ENCODE results near the gene KIF18B.

Gene KIF18B

DNA sequence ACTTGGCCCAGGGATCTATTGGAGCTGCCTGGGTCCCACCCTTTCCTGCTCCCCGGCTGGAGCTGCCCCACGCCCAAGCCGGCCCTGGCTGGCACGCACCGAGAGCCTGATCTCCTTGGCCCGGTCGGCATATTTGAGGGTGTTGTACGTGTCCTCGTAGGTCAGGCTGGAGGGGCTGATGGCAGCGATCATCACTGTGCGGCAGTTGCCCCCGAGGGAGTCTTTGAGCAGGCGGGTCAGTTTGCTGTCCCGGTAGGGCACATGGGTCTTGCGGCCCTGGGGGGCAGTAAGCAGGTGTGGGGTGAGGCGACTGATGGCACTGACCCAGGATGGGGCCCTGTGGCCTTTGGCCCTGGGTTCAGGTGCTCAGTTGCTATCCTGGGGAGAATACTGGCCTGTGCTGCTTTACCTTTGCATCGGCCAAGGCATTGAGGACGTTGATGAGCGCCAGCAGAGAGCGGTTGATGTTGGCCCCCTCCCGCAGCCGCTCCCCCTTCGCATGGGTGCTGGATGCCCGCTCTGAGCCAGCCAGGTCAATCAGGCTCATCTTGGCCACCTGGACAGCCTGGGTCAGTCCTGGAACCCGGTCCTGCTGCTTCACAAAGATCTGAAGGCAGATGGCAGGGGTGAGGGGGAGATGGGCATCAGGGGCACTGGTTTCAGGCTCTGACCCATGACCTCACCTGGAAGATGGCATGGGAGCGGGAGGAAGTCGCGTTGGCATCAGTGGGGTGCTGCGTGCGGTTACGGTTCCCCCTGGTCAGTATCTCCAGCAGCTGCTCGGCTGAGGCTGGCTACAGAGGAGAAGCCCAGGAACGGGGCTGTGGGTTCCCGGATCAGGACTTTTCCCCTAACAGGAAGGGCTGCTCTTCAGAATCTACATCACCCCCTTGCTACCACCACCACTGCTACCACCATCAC lies 13.5 kb downstream of the KIF18B start:
- no peak for DNase-seq

- peak; percentile 66 for DNase-seq
Observed at GRCh38 chr17:44932787-44933097, 14.8 kb downstream of the KIF18B start.

DNA sequence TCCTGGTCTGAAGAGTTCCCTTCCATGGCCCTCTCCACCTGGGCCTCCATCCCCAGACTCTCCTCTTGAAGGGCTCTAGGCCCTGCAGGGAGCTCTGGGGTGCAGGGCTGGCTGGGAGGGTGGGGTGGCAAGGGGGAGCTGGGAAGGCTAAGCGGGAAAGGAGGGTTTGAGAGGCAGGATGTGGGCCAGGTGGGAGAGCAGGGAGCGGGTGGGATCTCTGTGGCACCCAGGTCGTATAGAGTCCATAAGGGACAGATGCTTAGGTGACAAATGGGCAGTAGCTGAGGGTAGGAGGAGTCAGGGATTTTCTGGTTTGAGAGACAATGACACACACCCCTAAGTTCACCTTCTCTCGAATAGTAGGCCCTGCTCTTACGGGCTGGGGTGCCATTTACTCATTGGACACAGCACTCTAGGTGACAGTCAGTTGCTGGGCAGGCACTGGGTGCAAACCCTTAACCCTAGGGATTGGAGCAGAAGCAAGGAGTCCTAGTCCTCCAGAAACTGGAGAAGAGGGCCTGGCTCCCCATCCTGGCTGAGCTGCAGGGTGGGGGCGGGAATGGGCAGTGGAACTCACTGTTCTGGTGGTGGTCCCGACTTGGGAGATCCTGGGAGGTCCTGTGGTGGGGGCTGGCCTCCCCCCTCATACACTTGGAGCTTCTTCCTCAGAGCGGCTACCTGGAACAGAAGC lies 15.3 kb downstream of the KIF18B start:
- DNase-seq, result no peak

- no peak for DNase-seq
Observed at GRCh38 chr17:44931376-44931775, 16.2 kb downstream of the KIF18B start.

DNA sequence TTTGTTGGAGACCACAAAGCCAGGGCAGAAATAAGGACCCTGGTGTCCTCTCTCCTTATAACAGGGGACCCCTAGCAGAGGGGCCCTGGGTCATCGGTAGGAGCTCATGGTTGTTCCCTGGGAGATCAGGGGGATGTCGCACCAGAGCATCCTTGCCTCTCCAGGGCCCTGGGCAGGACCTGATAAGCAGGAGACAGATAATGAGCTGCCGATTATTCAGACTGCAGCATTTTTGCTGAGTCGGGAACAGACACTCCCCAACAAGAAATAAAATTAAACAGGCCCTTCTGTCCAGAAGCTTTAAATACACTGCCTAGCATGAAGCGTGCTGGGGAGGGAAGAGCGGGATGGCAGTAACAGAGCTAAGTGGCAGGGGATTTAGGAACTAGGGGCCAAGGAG lies 16.9 kb downstream of the KIF18B start:
- no peak for DNase-seq

- DNase-seq, result no peak
Observed at GRCh38 chr17:44928950-44929720, 18.4 kb downstream of the KIF18B start.

GRCh38 chr17:44928136-44928535 lies 19.4 kb downstream of the KIF18B start:
- DNase-seq, result no peak

- DNase-seq, result no peak
Observed at GRCh38 chr17:44927696-44928095, 19.9 kb downstream of the KIF18B start.

GRCh38 chr17:44926821-44927525 lies 20.6 kb downstream of the KIF18B start:
- DNase-seq, result no peak

DNA sequence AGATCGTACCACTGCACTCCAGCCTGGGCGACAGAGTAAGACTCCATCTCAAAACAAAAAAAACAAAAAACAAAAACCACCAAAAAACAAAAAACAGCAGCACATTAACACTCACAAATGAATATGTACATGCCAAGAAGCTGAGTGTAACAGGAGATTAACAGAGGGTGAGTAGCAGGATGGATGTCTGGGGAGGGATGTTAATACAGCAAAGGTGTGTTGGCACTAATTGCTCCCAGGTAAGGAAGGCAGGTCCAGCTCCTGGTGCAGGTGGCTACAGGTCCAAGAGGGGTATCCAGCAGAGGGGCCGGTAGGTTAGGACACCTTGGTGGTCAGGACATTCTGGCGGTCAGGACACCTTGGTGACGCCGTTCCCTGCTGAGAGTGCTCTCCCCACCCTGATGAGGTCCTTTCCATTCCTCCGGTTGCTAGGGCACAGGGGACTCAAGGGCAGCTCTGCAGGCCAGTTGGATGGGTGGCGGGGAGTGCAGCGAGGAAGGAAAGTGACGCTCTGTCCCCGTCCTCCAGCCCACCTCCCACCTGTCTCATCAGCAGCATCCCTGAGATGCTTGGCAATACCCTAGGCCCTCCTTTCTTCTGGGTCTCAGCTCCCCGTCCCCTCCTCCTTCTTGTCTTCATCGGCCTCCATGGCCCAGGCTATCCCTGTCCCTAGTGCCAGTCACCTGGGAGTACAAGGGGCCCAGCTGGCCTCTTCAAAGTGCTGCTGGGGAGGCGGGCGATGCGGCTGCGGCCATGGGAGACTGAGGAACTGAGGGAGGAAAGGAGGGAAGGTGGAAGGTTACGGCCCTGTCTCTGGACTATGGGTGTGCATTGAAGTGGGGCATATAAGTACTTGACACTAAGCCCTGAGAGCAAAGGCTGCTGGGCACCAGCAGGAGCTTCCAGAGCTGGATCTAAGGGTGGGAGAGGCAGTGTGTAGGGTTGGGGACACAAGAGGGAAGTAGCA lies 21.6 kb downstream of the KIF18B start:
- no peak for DNase-seq

GRCh38 chr17:44924107-44924544 lies 23.4 kb downstream of the KIF18B start:
- DNase-seq, result no peak

DNA sequence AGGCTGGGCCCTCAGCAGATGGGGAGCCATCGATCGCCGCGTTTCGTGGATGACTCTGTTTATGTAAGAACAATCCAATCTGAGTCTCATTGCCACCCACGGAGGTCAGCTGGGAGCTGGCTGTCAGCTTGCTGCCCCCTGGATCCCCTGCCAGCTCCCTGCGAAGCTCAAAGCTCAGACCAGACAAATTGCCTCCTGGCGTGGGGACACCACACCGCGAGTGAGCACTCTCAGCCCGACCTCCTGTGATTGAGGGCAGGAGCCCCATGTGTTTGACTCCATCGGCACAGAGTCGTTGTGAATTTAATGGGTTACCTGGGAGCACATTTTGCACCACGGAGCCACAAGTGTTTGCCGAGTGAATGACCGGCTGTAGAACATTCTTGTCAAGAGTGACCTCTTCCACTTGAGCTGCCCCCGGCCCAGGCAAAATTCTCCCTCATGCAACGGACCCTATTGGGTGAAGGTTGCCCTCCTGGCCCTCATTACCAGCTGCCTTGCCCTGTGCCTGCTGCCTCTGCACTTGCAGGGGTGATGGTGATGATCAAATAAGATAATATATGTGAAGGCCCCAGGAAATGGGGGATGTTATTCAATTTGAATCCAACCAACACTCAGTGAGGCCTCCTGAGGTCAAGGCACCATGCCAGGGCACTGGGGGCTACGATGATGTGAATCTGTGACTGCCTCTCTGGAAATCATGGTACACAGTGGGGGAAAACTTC lies 24.7 kb downstream of the KIF18B start:
- no peak for DNase-seq

DNA sequence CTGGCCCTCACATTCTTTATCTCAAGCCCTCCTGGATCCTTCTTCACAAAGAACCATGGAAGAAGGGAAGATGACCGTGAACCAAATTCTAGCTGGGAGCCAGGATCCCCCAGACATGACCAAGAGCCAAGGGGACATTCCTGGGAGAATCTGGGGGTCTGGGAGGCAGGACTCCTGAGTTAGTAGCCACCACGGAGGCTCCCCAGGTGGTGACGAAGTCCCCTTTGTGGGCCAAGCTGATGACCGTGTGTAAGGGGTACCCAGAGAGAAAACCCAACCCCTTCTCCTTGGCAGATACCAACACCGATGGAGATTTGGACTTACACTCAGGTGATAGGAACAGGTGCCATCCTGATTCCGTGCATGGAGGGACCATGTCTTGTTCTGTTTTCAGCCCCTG lies 25.4 kb downstream of the KIF18B start:
- no peak for DNase-seq

- no peak for DNase-seq
Observed at GRCh38 chr17:44921122-44921882, 26.3 kb downstream of the KIF18B start.

- no peak for DNase-seq
Observed at GRCh38 chr17:44920565-44920940, 27.0 kb downstream of the KIF18B start.

- peak; percentile 35 for DNase-seq
Observed at GRCh38 chr17:44919885-44920564, 27.5 kb downstream of the KIF18B start.

DNA sequence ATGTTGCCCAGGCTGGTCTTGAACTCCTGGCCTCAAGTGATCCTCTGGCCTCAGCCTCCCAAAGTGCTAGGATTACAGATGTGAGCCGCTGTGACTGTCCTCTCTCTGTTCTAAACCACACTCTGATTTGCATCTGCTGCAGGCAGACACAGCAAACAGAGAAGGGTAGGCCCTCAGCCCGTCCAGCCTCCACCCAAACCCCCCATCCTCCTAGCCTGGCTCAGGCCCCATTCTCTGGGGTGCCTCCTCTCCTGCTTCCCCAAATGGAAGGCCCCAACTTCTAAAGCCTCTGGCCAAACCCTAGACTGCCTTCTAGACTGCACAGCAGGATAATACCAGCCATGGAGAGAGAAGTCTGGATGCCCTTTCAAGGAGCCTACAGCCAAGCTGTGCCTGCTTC lies 28.2 kb downstream of the KIF18B start:
- DNase-seq, result no peak

GRCh38 chr17:44918006-44918405 lies 29.6 kb downstream of the KIF18B start:
- no peak for DNase-seq

DNA sequence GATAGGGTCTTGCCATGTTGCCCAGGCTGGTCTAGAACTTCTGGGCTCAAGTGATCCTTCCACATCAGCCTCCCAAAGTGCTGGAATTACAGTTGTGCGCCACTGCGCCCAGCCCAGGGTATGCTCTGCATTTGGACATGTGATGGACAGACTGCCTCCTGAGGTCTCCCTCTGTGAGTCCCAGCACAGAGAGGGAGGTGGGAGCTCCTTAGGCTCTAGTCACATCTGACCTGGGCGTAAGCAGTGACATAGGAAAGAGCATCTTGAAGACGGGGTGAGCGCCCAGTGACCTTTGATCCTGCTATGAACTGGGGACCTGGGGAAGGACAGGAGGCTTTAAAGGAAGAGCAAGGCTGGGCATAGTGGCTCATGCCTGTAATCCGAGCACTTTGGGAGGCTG lies 30.1 kb downstream of the KIF18B start:
- DNase-seq, result no peak

GRCh38 chr17:44916781-44917241 lies 30.8 kb downstream of the KIF18B start:
- no peak for DNase-seq
